HepG2 (cell line): ENCODE data around the gene SERPINA9. TPM values are rescaled to one million over a fixed set of nuclear protein-coding genes. Genes with fewer than 3 reads are reported as not detected.
A peak's percentile ranks its signal among the peaks of the same experiment; 100 is the strongest.

ENCODE experiments used
- ARID2 ChIP-seq: sonication (generic); formaldehyde crosslinking; IDR thresholded peaks from 2 replicates; pipeline ENCODE4 v1.8.1; 2022; ENCODE audit warnings: mild to moderate bottlenecking, missing genetic modification reagents, borderline replicate concordance
- GABPA ChIP-seq, 2 experiments: IDR thresholded peaks; 2 replicates each; pipeline ENCODE4 v1.6.1; 2011 to 2016; ENCODE audit warnings: low read depth in 2 of 2, low read length in 1 of 2, missing biosample characterization in 1 of 2, missing genetic modification characterization in 1 of 2
- MED1 ChIP-seq: sonication (generic); formaldehyde crosslinking; IDR thresholded peaks from 2 replicates; pipeline ENCODE4 v1.4.0; 2020; ENCODE audit warnings: missing genetic modification reagents
- ONECUT2 ChIP-seq: sonication (generic); formaldehyde crosslinking; IDR thresholded peaks from 2 replicates; pipeline ENCODE4 v1.4.0; 2020; ENCODE audit warnings: missing genetic modification reagents
- SOX5 ChIP-seq: IDR thresholded peaks from 2 replicates; pipeline ENCODE4 v1.6.1; 2016; ENCODE audit warnings: borderline replicate concordance
- SP1 ChIP-seq, 2 experiments: fragments of 450-650 bp in 1 of 2; sonication (generic) in 1 of 2; formaldehyde crosslinking in 1 of 2; IDR thresholded peaks; 2 replicates each; pipeline versions ENCODE4 v1.4.0 to v1.6.1; 2016 to 2020; ENCODE audit warnings: missing genetic modification reagents in 1 of 2
- TARDBP ChIP-seq: sonication (generic); formaldehyde crosslinking; IDR thresholded peaks from 2 replicates; pipeline ENCODE4 v1.8.0; 2022; ENCODE audit warnings: mild to moderate bottlenecking, missing genetic modification reagents
- ZBTB10 ChIP-seq: sonication (generic); formaldehyde crosslinking; IDR thresholded peaks from 2 replicates; pipeline ENCODE4 v1.4.0; 2020; ENCODE audit warnings: missing genetic modification reagents, borderline replicate concordance
- ZFP1 ChIP-seq: IDR thresholded peaks from 2 replicates; pipeline ENCODE4 v1.6.1; 2016
- ZNF18 ChIP-seq: sonication (generic); formaldehyde crosslinking; IDR thresholded peaks from 2 replicates; pipeline ENCODE4 v1.8.0; 2022; ENCODE audit warnings: mild to moderate bottlenecking, missing genetic modification reagents; ENCODE audit not compliant: insufficient replicate concordance
- ZNF614 ChIP-seq: IDR thresholded peaks from 2 replicates; pipeline ENCODE4 v1.6.1; 2018; ENCODE audit warnings: missing biosample characterization, missing genetic modification reagents, inconsistent platforms, borderline replicate concordance
- polyA plus RNA-seq, 8 experiments: library from polyadenylated mRNA; depleted of rRNA in 3 of 8; stranded (reverse) in 7 of 8; unstranded in 1 of 8; fragments of >200 nt; fragmentation: Illumina TruSeq in 4 of 8; extraction: Trizol in 4 of 8; gene quantifications; 2 replicates each; pipeline versions ENCODE4 v1.2.1 to v1.2.3, GENCODE V29; 2011 to 2016; ENCODE audit warnings: low read depth in 4 of 8, missing spikeins in 1 of 8, mixed read lengths in 1 of 8; ENCODE audit not compliant: insufficient read depth in 1 of 8
- total RNA-seq, 5 experiments: library from RNA; depleted of rRNA; stranded (reverse); fragments of >200 nt; fragmentation: Illumina TruSeq; extraction: Trizol; gene quantifications; 2 replicates each; pipeline ENCODE4 v1.2.3, GENCODE V29; 2016; ENCODE audit warnings: low read depth in 1 of 5

The SERPINA9 gene
- total and polyA plus RNA-seq, 2 of the 13 experiments (the other 11 are each of a cell fraction or from before 2014, with no cell fraction given) = 0.21 TPM; not detected in 1

GRCh38 chr14:94451826-94452225, 24.2 kb downstream of the SERPINA9 start (continued):
- TF ChIP-seq SOX5 (CRISPR knock-in tag) (no peak), ARID2 (CRISPR knock-in tag) (0 out of 2 replicates have a peak, but pooled peaks have one; percentile 14), ZNF614 (CRISPR knock-in tag) (0 out of 2 replicates have a peak, but pooled peaks have one; percentile 37), GABPA (IDR thresholded peaks at IDR 0.05; ENCODE audit: low read depth, low read length) (no peak), GABPA (CRISPR knock-in tag; IDR thresholded peaks at IDR 0.05; ENCODE audit: low read depth) (no peak), TARDBP (peak; percentile 89), ZBTB10 (0 out of 2 replicates have a peak, but pooled peaks have one; percentile 10), SP1 (IDR thresholded peaks at IDR 0.05) (no peak), SP1 (CRISPR knock-in tag; IDR thresholded peaks at IDR 0.05) (no peak), MED1 (CRISPR knock-in tag) (0 out of 2 replicates have a peak, but pooled peaks have one; percentile 34), ZFP1 (CRISPR knock-in tag) (0 out of 2 replicates have a peak, but pooled peaks have one; percentile 7), ZNF18 (CRISPR knock-in tag) (peak; percentile 22), ONECUT2 (0 out of 2 replicates have a peak, but pooled peaks have one; percentile 19)
